ENCODE data around the gene MPRIP.
A peak's percentile ranks its signal among the peaks of the same experiment; 100 is the strongest.

MPRIP gene

GRCh38 chr17:17082878-17083277, 40.6 kb downstream of the MPRIP start:
- Mint-ChIP-seq H3K36me3 (ENCODE audit: low read depth) (peaks cover 10% of the 10 kb centered on the region), H3K27me3 (ENCODE audit: low read depth) (no peaks in the 10 kb centered on the region)

GRCh38 chr17:17084317-17084835, 42.1 kb downstream of the MPRIP start:
- H3K36me3 Mint-ChIP-seq (ENCODE audit: low read depth): peaks cover 13% of the 10 kb centered on the region

More at GRCh38 chr17:17082878-17083277, 40.6 kb downstream of the MPRIP start:
- H3K4me3 Mint-ChIP-seq: no peak overlapping the region
- no peaks in the 10 kb centered on the region for H3K4me1 Mint-ChIP-seq (ENCODE audit: low read depth)
- no peak for DNase-seq (ENCODE audit: low spot score)
- no peak overlapping the region for H3K27ac Mint-ChIP-seq
- H3K9me3 Mint-ChIP-seq: no peaks in the 10 kb centered on the region

GRCh38 chr17:17084941-17085340, 42.7 kb downstream of the MPRIP start:
- no peaks in the 10 kb centered on the region for H3K27me3 Mint-ChIP-seq (ENCODE audit: low read depth)

More at GRCh38 chr17:17084317-17084835, 42.1 kb downstream of the MPRIP start:
- no peak for DNase-seq (ENCODE audit: low spot score)
- H3K9me3 Mint-ChIP-seq: no peaks in the 10 kb centered on the region
- no peaks in the 10 kb centered on the region for H3K27me3 Mint-ChIP-seq (ENCODE audit: low read depth)
- peaks cover 9% of the 10 kb centered on the region for H3K4me1 Mint-ChIP-seq (ENCODE audit: low read depth)
- no peak overlapping the region for H3K4me3 Mint-ChIP-seq
- no peak overlapping the region for H3K27ac Mint-ChIP-seq

GRCh38 chr17:17086585-17086984, 44.3 kb downstream of the MPRIP start:
- H3K4me3 Mint-ChIP-seq: no peak overlapping the region
- H3K36me3 Mint-ChIP-seq (ENCODE audit: low read depth): peaks cover 15% of the 10 kb centered on the region
- no peaks in the 10 kb centered on the region for H3K9me3 Mint-ChIP-seq
- H3K4me1 Mint-ChIP-seq (ENCODE audit: low read depth): peaks cover 10% of the 10 kb centered on the region
- H3K27me3 Mint-ChIP-seq (ENCODE audit: low read depth): no peaks in the 10 kb centered on the region
- no peak overlapping the region for H3K27ac Mint-ChIP-seq
- no peak for DNase-seq (ENCODE audit: low spot score)

More at GRCh38 chr17:17084941-17085340, 42.7 kb downstream of the MPRIP start:
- Mint-ChIP-seq H3K27ac (no peak overlapping the region), H3K36me3 (ENCODE audit: low read depth) (peaks cover 15% of the 10 kb centered on the region), H3K4me1 (ENCODE audit: low read depth) (peaks cover 10% of the 10 kb centered on the region), H3K4me3 (no peak overlapping the region), H3K9me3 (no peaks in the 10 kb centered on the region)
- DNase-seq (ENCODE audit: low spot score): no peak

- Mint-ChIP-seq H3K9me3 (no peaks in the 10 kb centered on the region), H3K27me3 (ENCODE audit: low read depth) (no peaks in the 10 kb centered on the region), H3K4me1 (ENCODE audit: low read depth) (peaks cover 10% of the 10 kb centered on the region), H3K27ac (no peak overlapping the region), H3K4me3 (no peak overlapping the region), H3K36me3 (ENCODE audit: low read depth) (peaks cover 15% of the 10 kb centered on the region)
- DNase-seq (ENCODE audit: low spot score): no peak
Measured at GRCh38 chr17:17087424-17088015, 45.3 kb downstream of the MPRIP start.

- H3K9me3 Mint-ChIP-seq: no peaks in the 10 kb centered on the region
- H3K27ac Mint-ChIP-seq: no peak overlapping the region
- no peak for DNase-seq (ENCODE audit: low spot score)
- peaks cover 10% of the 10 kb centered on the region for H3K4me1 Mint-ChIP-seq (ENCODE audit: low read depth)
- peaks cover 12% of the 10 kb centered on the region for H3K36me3 Mint-ChIP-seq (ENCODE audit: low read depth)
- H3K27me3 Mint-ChIP-seq (ENCODE audit: low read depth): no peaks in the 10 kb centered on the region
- no peak overlapping the region for H3K4me3 Mint-ChIP-seq
Measured at GRCh38 chr17:17088086-17088485, 45.8 kb downstream of the MPRIP start.

GRCh38 chr17:17088541-17089525, 46.6 kb downstream of the MPRIP start:
- Mint-ChIP-seq H3K4me1 (ENCODE audit: low read depth) (peaks cover 10% of the 10 kb centered on the region), H3K4me3 (no peak overlapping the region), H3K27me3 (ENCODE audit: low read depth) (no peaks in the 10 kb centered on the region), H3K9me3 (no peaks in the 10 kb centered on the region), H3K27ac (peak overlapping the region; percentile 82), H3K36me3 (ENCODE audit: low read depth) (peaks cover 12% of the 10 kb centered on the region)
- no peak for DNase-seq (ENCODE audit: low spot score)

GRCh38 chr17:17089796-17090641, 47.8 kb downstream of the MPRIP start:
- Mint-ChIP-seq H3K27ac (no peak overlapping the region), H3K4me3 (no peak overlapping the region), H3K36me3 (ENCODE audit: low read depth) (peaks cover 12% of the 10 kb centered on the region), H3K4me1 (ENCODE audit: low read depth) (peaks cover 12% of the 10 kb centered on the region), H3K27me3 (ENCODE audit: low read depth) (no peaks in the 10 kb centered on the region), H3K9me3 (no peaks in the 10 kb centered on the region)
- DNase-seq (ENCODE audit: low spot score): no peak

- no peak for DNase-seq (ENCODE audit: low spot score)
- peaks cover 12% of the 10 kb centered on the region for H3K4me1 Mint-ChIP-seq (ENCODE audit: low read depth)
- H3K27ac Mint-ChIP-seq: no peak overlapping the region
- H3K36me3 Mint-ChIP-seq (ENCODE audit: low read depth): peaks cover 12% of the 10 kb centered on the region
- H3K9me3 Mint-ChIP-seq: no peaks in the 10 kb centered on the region
- H3K4me3 Mint-ChIP-seq: no peak overlapping the region
- H3K27me3 Mint-ChIP-seq (ENCODE audit: low read depth): no peaks in the 10 kb centered on the region
Measured at GRCh38 chr17:17090642-17091103, 48.4 kb downstream of the MPRIP start.

GRCh38 chr17:17091276-17091675, 49.0 kb downstream of the MPRIP start:
- H3K9me3 Mint-ChIP-seq: no peaks in the 10 kb centered on the region
- DNase-seq (ENCODE audit: low spot score): no peak
- H3K4me1 Mint-ChIP-seq (ENCODE audit: low read depth): peaks cover 12% of the 10 kb centered on the region
- H3K27me3 Mint-ChIP-seq (ENCODE audit: low read depth): no peaks in the 10 kb centered on the region
- no peak overlapping the region for H3K27ac Mint-ChIP-seq
- H3K4me3 Mint-ChIP-seq: no peak overlapping the region
- H3K36me3 Mint-ChIP-seq (ENCODE audit: low read depth): peaks cover 12% of the 10 kb centered on the region

GRCh38 chr17:17091856-17092756, 49.8 kb downstream of the MPRIP start:
- Mint-ChIP-seq H3K36me3 (ENCODE audit: low read depth) (peaks cover 15% of the 10 kb centered on the region), H3K27ac (no peak overlapping the region), H3K4me1 (ENCODE audit: low read depth) (peaks cover 13% of the 10 kb centered on the region), H3K27me3 (ENCODE audit: low read depth) (no peaks in the 10 kb centered on the region), H3K9me3 (no peaks in the 10 kb centered on the region), H3K4me3 (no peak overlapping the region)
- DNase-seq (ENCODE audit: low spot score): no peak

GRCh38 chr17:17093764-17094163, 51.5 kb downstream of the MPRIP start:
- Mint-ChIP-seq H3K27ac (no peak overlapping the region), H3K9me3 (no peaks in the 10 kb centered on the region), H3K4me1 (ENCODE audit: low read depth) (peaks cover 10% of the 10 kb centered on the region), H3K36me3 (ENCODE audit: low read depth) (peaks cover 9% of the 10 kb centered on the region), H3K27me3 (ENCODE audit: low read depth) (no peaks in the 10 kb centered on the region), H3K4me3 (no peak overlapping the region)
- DNase-seq (ENCODE audit: low spot score): no peak

Measured in T-helper 2 cell treated with Interferon-gamma antibody and Interleukin-4, amounts not matched to agents 5 μg/mL and 100 μg/mL, for 36 hours (primary cell).